GM12878 (cell line): ENCODE results near the gene SERPINF2.

Source experiments
- BCL3 ChIP-seq: IDR thresholded peaks from 2 replicates; pipeline ENCODE4 v1.6.1; 2011; ENCODE audit warnings: borderline replicate concordance, low read depth, mild to moderate bottlenecking, moderate library complexity, low read length; ENCODE audit not compliant: insufficient read depth, poor library complexity, severe bottlenecking
- CTCF ChIP-seq, 3 experiments: IDR thresholded peaks in 2 of 3; conservative IDR thresholded peaks in 1 of 3; 2 replicates each; pipeline ENCODE4 v1.5.1; 2011; ENCODE audit warnings: low read depth in 3 of 3, low read length in 3 of 3, mild to moderate bottlenecking in 3 of 3, control low read depth in 2 of 3, moderate library complexity in 2 of 3, inconsistent platforms in 1 of 3, mixed read lengths in 1 of 3; ENCODE audit not compliant: control insufficient read depth in 2 of 3, insufficient read depth in 1 of 3; ENCODE audit errors: extremely low read depth in 1 of 3
- E4F1 ChIP-seq: fragments of 450-650 bp; IDR thresholded peaks from 2 replicates; pipeline ENCODE4 v1.6.1; 2018; ENCODE audit warnings: borderline replicate concordance, mild to moderate bottlenecking; ENCODE audit not compliant: partially characterized antibody
- NFYB ChIP-seq: IDR thresholded peaks from 2 replicates; pipeline ENCODE4 v1.6.1; 2011; ENCODE audit warnings: low read depth, mild to moderate bottlenecking, low read length, improper control_type of control experiment, moderate library complexity; ENCODE audit not compliant: insufficient read depth
- NR2F1 ChIP-seq: fragments of 450-650 bp; conservative IDR thresholded peaks from 2 replicates; pipeline ENCODE4 v1.6.1; 2017; ENCODE audit warnings: mild to moderate bottlenecking
- RFX5 ChIP-seq: IDR thresholded peaks from 2 replicates; pipeline ENCODE4 v1.6.1; 2011; ENCODE audit warnings: low read depth, low read length, improper control_type of control experiment
- TCF12 ChIP-seq: IDR thresholded peaks from 2 replicates; pipeline ENCODE4 v1.6.1; 2011; ENCODE audit warnings: low read depth, mild to moderate bottlenecking, low read length
- YY1 ChIP-seq: IDR thresholded peaks from 2 replicates; pipeline ENCODE4 v1.6.1; 2011; ENCODE audit warnings: low read depth, mild to moderate bottlenecking, low read length

GRCh38 chr17:1783271-1783670, 40.6 kb downstream of the SERPINF2 start:
- no peak for TF ChIP-seq TCF12
- no peak for TF ChIP-seq NFYB
- TF ChIP-seq CTCF (IDR thresholded peaks at IDR 0.05 in 2 of 3, conservative IDR thresholded peaks at IDR 0.05 in 1 of 3; ENCODE audit: control insufficient read depth in 2 of 3, extremely low read depth in 1 of 3, insufficient read depth in 1 of 3, low read depth in 3 of 3, low read length in 3 of 3): no peak
- no peak for TF ChIP-seq YY1
- no peak for TF ChIP-seq RFX5
- TF ChIP-seq E4F1: no peak
- TF ChIP-seq BCL3: no peak
- no peak for TF ChIP-seq NR2F1
